Tibial artery (tissue), 4 donors: ENCODE results near the gene SNAPC4.

Experiments
- DNase-seq, 2 donors: peaks; one replicate each; pipeline ENCODE4 v3.0.0-alpha.2; 2019
- H3K27ac ChIP-seq, 2 donors: fragments of 200-600 bp; sonication (generic) in 1 of 2; 1 replicate in 1 of 2; 2 replicates in 1 of 2; pipeline ENCODE4 v1.5.1; 2018 to 2019; ENCODE audit warnings: mild to moderate bottlenecking in 1 of 2
- H3K27me3 ChIP-seq, 2 donors: fragments of 200-600 bp; sonication (generic) in 1 of 2; one replicate each; pipeline versions ENCODE4 v1.5.1 to v1.6.0; 2016 to 2019
- H3K36me3 ChIP-seq, 3 donors: fragments of 200-600 bp; sonication (generic) in 2 of 3; one replicate each; pipeline ENCODE4 v1.5.1; 2016 to 2019; ENCODE audit warnings: mild to moderate bottlenecking in 2 of 3
- H3K4me1 ChIP-seq, 4 donors: fragments of 200-600 bp; sonication (generic) in 2 of 4; 1 replicate in 3 of 4; 2 replicates in 1 of 4; pipeline ENCODE4 v1.5.1; 2016 to 2019
- H3K4me3 ChIP-seq, 2 donors: fragments of 200-600 bp; sonication (generic) in 1 of 2; 1 replicate in 1 of 2; 2 replicates in 1 of 2; pipeline ENCODE4 v1.5.1; 2018 to 2019; ENCODE audit warnings: mild to moderate bottlenecking in 2 of 2
- H3K9me3 ChIP-seq, 3 donors: fragments of 200-600 bp; sonication (generic) in 1 of 3; one replicate each; pipeline ENCODE4 v1.5.1; 2016 to 2019
- intact Hi-C: fragments of 100-400 bp; cut with DNase I; formaldehyde crosslinking; loops from one replicate; pipeline ENCODE4 v1.15.0; 2023; ENCODE audit warnings: low total_unique reads
- TF ChIP-seq, protein P1 (sequence below), 2 experiments: fragments of 200-600 bp in 1 of 2; fragments of 450-650 bp in 1 of 2; IDR thresholded peaks; one replicate each; pipeline ENCODE4 v1.5.1; 2017 to 2019; ENCODE audit warnings: antibody characterized with exemption in 2 of 2, mild to moderate bottlenecking in 1 of 2, moderate library complexity in 1 of 2

Gene SNAPC4

DNA sequence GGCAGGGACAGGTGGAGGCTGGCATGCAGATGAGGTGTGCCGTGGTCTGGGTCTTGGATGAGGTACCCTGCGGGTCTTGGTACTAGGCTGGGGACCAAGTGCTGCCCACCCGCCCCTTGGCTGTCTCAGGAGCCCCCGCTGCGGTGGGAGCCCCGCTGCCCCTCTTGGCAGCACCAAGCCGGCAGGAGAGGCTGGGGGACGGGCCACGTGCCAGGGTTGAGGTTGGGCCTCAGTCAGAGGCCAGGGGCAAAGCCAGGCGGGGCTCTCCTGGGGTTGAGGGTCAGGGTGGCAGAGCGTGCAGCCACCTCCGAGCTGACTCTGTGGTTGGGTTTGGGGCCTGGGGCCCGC is 28.5 kb downstream of the SNAPC4 start:
- H3K27me3 ChIP-seq = peaks cover 0 to 5% of the 10 kb centered on the region in 2 donors
- H3K27ac ChIP-seq = no peak overlapping the region
- no peak overlapping the region for H3K4me3 ChIP-seq
- H3K4me1 ChIP-seq = peaks cover 0 to 23% (median 0%) of the 10 kb centered on the region in 4 donors
- H3K9me3 ChIP-seq = no peaks in the 10 kb centered on the region
- intact Hi-C loops = no loop called here
- peaks cover 0 to 13% (median 0%) of the 10 kb centered on the region in 3 donors for H3K36me3 ChIP-seq
- DNase-seq = no peak
- TF ChIP-seq, protein P1, sequence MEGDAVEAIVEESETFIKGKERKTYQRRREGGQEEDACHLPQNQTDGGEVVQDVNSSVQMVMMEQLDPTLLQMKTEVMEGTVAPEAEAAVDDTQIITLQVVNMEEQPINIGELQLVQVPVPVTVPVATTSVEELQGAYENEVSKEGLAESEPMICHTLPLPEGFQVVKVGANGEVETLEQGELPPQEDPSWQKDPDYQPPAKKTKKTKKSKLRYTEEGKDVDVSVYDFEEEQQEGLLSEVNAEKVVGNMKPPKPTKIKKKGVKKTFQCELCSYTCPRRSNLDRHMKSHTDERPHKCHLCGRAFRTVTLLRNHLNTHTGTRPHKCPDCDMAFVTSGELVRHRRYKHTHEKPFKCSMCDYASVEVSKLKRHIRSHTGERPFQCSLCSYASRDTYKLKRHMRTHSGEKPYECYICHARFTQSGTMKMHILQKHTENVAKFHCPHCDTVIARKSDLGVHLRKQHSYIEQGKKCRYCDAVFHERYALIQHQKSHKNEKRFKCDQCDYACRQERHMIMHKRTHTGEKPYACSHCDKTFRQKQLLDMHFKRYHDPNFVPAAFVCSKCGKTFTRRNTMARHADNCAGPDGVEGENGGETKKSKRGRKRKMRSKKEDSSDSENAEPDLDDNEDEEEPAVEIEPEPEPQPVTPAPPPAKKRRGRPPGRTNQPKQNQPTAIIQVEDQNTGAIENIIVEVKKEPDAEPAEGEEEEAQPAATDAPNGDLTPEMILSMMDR (IDR thresholded peaks at IDR 0.05) = no peak

DNA sequence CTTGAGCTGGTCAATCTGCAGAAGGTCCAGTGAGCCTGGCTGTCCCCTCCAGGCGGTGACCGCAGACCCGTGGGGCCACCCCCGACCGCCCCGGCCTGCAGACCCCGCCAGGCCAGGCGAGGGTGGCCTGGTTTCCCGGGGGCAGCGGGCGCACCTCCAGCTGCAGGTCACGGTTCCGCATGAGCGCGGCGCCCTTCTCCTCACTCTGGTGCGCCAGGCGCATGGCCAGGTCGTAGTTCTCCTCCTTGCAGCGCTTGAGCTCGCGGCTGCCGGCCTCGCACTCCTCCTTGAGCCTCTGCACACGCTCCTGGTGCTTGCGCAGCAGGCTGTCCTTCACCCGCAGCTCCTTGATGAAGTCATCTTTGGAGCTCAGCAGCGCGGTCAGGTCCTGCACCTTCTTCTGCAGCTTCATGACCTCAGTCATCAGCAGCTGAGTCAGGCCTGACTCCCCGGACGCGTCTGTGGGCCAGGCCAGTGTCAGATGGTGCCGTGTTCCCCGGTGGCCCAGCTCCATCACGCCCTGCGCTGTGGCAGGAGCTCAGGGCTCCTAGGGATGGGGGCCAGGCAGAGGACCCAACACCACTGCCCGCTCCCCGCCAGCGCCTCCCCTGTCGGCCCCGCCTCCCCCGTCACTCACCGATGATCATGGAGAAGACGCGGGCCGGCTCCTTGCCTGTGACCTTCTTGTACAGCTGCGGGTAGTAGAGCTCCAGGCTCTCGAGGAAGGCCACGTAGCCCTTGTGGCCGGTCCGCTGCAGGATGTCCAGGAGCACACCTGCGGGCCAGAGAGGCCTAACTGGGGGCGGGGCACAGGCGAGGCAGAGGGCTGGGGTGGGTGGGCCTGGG is 29.1 kb downstream of the SNAPC4 start:
- Histone ChIP-seq H3K36me3 (peaks cover 0 to 12% (median 0%) of the 10 kb centered on the region in 3 donors), H3K27me3 (peaks cover 0 to 5% of the 10 kb centered on the region in 2 donors), H3K27ac (no peak overlapping the region), H3K4me3 (no peak overlapping the region), H3K9me3 (no peaks in the 10 kb centered on the region), H3K4me1 (peaks cover 0 to 23% (median 0%) of the 10 kb centered on the region in 4 donors)
- intact Hi-C loops = no loop called here
- no peak for DNase-seq
- TF ChIP-seq, protein P1 (IDR thresholded peaks at IDR 0.05) = no peak

DNA sequence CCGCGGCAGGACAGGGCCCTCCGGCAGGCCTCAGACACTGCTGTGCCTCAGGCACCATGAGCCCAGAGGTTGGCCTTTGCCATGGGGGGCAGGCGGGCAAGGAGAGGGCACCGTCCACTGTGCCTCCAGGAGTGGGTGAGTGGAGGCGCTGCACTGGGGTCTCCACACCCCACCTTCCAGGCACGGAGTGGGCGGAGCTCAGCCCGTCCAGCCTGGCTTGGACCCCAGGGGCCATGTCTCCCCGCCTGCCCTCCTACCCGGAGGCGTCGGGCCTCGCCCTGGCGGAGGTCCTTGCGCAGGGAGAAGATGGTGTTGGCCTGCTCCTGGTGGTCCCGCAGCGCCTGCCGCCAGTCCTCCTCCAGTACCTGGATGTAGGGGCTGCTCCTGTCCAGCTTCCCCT is 29.9 kb downstream of the SNAPC4 start:
- intact Hi-C loops = no loop called here
- DNase-seq = no peak
- Histone ChIP-seq H3K4me1 (peaks cover 0 to 23% (median 0%) of the 10 kb centered on the region in 4 donors), H3K9me3 (no peaks in the 10 kb centered on the region), H3K27ac (no peak overlapping the region), H3K36me3 (peaks cover 0 to 4% (median 0%) of the 10 kb centered on the region in 3 donors), H3K4me3 (no peak overlapping the region), H3K27me3 (peaks cover 0 to 5% of the 10 kb centered on the region in 2 donors)
- TF ChIP-seq, protein P1 (IDR thresholded peaks at IDR 0.05) = no peak

DNA sequence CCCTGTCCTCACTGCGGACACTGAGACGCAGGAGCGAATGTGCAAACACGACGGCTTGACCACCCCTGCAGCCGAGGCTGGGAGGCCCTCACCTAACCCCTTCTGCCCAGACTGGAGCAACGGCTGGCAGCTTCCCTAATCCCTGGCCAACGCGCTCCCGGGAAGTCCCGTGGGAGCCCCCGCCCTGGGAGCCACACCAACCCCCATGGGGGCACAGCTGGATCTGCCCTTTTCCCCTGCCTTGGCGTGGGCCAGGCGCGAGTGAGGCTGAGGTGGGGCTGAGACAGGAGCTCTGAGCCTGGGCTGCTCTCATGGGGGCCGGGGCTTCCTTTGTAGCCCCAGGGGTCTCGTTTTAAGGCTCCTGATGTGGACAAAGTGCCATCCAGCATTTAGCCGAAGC is 31.8 kb downstream of the SNAPC4 start:
- Histone ChIP-seq H3K27ac (no peak overlapping the region), H3K27me3 (peaks cover 0 to 9% of the 10 kb centered on the region in 2 donors), H3K4me3 (no peak overlapping the region), H3K4me1 (peaks cover 0 to 22% (median 9%) of the 10 kb centered on the region in 4 donors), H3K9me3 (no peaks in the 10 kb centered on the region), H3K36me3 (peaks cover 0 to 4% (median 0%) of the 10 kb centered on the region in 3 donors)
- TF ChIP-seq, protein P1 (IDR thresholded peaks at IDR 0.05) = no peak
- intact Hi-C loops = no loop called here
- DNase-seq = no peak

DNA sequence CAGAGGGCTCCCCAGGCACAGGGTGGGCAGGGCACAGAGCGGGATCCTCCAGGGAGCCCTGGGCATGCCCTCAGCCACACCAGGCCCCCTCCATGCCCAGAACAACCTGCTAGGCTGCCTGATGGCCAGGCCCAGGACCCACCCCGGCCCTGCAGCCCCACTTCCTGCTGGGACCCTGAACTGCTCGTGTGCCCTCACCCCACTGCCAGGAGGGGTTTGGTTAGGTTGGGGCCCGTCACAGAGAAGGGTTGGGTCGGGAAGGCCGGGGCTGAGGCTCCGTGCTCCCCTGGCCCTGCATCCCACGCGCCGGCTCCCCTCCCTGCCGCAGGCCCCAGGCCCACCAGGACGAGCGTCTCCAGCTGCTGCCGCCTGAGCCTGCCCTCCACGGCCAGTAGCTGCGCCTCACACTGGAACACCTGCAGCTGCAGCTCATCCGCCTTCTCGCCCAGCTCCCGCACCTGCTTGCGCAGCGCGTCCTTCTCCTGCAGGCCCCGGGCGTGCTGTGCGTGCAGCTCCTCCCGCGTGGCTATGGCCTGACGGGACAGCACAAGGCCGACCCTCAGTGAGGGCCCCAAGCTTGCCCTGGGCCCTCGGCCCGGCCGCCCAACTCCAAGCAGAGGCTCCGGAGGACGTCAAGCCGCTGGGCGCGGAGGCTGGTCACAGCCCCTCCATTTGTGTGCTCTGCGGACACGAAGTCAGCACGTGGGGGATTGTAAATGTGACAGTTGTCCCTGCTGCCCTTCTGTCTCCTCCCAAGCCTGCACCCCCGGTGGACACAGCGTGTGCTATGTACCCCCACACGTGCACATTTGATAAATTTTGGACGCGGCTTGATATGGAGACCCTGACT is 32.4 kb downstream of the SNAPC4 start:
- Histone ChIP-seq H3K36me3 (peaks cover 0 to 4% (median 0%) of the 10 kb centered on the region in 3 donors), H3K9me3 (no peaks in the 10 kb centered on the region), H3K27me3 (peaks cover 0 to 9% of the 10 kb centered on the region in 2 donors), H3K4me1 (peaks cover 0 to 21% (median 14%) of the 10 kb centered on the region in 4 donors), H3K27ac (no peak overlapping the region), H3K4me3 (no peak overlapping the region)
- intact Hi-C loops = no loop called here
- TF ChIP-seq, protein P1 (IDR thresholded peaks at IDR 0.05) = no peak
- DNase-seq = no peak
